GM12875 (cell line): ENCODE data around the gene PDGFA.

Experiments used
- H3K4me3 ChIP-seq: one replicate; pipeline ENCODE4 v1.5.1; 2011; ENCODE audit warnings: low read depth, low read length, control low read depth
- TF ChIP-seq, protein P1 (sequence below): IDR thresholded peaks from 2 replicates; pipeline ENCODE4 v1.5.1; 2011; ENCODE audit warnings: low read depth, mild to moderate bottlenecking, control low read depth, inconsistent platforms, low read length, moderate library complexity, borderline replicate concordance; ENCODE audit not compliant: insufficient read depth

Gene PDGFA

DNA sequence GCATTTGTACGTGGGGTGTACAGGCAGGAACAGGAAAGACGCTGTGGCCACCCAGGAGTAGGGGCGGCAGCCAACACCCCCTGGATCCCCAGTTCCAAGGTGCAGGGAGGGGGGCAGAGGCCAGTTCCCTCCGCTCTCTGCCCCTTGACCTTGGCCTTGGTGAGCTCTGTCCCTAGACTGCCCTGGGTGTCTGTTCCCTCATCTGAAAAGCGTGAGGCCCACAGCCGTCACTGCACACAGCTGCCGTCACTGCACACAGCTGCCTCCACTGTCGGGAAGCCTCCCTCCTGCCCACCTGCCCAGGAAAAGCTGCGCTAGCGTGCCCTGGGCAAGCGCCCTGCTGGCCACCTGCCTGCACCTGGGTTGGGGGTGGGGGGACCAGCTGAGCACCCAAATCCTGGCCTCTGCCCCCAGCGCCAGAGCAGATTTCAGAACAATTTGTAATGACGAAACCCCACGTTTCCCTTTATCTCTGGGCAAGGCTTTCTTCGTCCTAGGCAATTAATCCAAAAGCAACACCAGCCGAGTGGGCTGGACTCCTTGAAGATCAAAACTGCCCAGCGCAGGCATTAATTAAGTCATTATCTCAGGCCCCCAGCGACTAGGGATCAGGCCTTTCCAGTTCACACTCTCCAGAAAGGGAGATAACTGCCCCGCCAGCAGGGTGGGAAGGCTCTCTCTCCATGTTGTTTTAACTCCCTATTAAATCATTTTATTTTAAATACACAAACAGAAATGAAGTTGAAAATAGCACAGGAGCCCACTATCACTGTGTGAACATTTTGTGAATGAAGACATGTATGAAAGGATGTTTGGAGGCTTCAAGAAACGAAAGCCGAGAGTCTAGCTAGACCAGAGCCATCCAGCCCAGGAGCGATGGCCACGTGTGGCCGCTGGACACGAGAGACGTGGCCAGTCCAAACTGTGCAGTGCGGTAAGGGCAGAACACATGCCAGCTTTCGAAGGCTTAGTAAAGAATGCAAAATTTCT, 4.0 kb upstream of the PDGFA start:
- TF ChIP-seq, protein P1, sequence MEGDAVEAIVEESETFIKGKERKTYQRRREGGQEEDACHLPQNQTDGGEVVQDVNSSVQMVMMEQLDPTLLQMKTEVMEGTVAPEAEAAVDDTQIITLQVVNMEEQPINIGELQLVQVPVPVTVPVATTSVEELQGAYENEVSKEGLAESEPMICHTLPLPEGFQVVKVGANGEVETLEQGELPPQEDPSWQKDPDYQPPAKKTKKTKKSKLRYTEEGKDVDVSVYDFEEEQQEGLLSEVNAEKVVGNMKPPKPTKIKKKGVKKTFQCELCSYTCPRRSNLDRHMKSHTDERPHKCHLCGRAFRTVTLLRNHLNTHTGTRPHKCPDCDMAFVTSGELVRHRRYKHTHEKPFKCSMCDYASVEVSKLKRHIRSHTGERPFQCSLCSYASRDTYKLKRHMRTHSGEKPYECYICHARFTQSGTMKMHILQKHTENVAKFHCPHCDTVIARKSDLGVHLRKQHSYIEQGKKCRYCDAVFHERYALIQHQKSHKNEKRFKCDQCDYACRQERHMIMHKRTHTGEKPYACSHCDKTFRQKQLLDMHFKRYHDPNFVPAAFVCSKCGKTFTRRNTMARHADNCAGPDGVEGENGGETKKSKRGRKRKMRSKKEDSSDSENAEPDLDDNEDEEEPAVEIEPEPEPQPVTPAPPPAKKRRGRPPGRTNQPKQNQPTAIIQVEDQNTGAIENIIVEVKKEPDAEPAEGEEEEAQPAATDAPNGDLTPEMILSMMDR = no peak
- no peak overlapping the region for H3K4me3 ChIP-seq

DNA sequence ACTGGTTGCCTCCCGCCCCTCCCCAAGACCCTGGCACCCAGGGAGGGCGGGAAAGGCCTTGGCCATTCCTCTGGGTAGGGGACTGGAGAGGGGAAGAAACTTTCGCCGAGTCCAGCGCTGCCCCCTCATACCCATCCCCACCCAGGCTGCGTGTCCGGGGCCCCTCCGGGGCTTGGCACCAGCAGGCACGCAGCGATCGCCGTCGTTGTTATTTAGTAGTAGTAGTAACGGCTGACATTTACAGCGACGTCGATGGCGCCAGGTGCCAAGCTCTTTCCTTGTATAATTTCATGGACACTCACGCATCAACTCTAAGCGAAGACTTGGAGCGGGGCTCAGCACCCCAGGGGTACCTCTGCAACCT, 3.3 kb upstream of the PDGFA start:
- no peak overlapping the region for H3K4me3 ChIP-seq
- TF ChIP-seq, protein P1 = no peak

DNA sequence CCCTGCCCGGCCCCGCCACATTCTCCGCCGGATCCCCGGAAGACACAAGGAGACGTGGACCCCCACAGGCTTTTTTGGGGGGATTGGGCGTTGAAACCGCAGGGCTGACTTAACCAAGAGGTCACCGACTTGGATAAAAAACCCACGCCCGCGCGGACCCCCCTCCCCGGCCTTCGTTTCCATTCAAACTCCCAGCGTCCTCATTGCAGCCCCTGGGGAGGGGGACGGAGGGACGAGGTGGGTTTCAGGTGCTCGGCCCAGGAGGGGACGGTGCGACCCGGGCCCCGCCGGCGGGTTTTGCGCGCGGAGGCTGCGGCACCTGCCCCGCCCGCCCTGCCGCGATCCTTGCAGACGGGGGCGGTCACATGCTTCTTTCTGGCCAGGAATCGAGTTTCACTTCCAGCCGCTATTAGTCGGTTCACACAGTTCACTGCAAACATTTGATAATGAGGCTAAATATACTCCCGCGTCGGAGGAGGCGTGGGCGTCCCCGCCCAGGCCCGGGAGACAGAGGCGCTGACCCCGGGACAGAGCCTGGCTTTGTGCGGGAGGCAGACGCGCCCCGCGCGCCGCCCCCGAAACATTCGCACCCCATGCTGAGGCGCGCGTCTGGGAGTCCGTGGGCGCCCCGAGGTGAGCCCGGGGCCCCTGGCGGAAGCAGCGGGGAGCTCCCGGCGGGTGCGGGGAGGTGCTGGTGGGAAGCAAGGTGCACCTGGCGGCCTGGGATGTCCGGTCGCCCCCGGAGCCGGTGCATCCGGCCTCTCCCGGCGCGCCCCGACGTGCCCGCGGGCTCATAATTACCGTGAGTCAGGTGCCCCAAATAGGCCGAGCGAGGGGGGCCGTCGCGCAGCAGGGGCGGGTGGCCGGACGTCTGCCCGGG, 2.7 kb upstream of the PDGFA start:
- no peak overlapping the region for H3K4me3 ChIP-seq

DNA sequence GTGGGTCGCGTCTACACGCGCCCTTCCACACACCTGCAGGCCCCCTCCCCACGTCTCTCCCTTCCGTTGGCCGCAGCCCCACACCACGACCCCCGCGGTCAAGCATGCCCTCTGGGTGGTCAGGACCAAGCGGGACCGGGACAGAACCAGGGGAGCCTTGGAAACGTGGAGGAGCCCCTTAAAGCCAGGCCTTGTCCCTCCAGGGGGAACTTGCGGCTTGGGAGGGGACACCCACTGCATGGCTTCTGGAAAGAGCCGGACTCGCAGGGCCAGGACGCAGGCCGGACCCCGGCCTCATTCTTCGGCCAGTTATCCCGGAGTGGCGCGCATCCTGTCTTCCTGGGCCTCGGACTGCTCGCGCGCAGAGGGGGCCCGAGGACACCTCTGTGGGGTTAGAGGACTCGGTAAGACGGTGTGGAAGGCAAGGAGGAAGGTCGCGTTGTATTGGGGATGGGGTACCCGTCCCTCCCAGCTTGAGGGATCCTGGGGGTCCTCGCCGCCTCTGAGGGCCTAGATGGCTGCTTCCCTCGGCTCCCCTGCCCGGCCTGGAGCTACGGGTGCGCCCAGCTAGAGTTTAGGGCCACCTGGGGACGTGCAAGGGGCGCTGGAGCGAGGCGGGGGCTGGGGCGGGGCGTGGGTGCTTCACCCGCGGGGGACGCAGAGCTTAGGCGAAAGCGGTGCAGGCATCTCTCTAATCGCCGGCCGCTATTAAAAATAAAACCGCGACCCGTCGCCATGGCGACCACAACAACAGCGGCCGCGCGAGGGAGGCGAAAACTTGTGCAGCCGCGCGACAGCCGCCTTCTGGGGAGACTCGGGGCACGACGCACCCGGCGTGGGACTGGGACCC, 1.8 kb upstream of the PDGFA start:
- no peak overlapping the region for H3K4me3 ChIP-seq
- TF ChIP-seq, protein P1 = no peak

More for the DNA sequence above, 2.7 kb upstream of the PDGFA start:
- TF ChIP-seq, protein P1 = no peak

DNA sequence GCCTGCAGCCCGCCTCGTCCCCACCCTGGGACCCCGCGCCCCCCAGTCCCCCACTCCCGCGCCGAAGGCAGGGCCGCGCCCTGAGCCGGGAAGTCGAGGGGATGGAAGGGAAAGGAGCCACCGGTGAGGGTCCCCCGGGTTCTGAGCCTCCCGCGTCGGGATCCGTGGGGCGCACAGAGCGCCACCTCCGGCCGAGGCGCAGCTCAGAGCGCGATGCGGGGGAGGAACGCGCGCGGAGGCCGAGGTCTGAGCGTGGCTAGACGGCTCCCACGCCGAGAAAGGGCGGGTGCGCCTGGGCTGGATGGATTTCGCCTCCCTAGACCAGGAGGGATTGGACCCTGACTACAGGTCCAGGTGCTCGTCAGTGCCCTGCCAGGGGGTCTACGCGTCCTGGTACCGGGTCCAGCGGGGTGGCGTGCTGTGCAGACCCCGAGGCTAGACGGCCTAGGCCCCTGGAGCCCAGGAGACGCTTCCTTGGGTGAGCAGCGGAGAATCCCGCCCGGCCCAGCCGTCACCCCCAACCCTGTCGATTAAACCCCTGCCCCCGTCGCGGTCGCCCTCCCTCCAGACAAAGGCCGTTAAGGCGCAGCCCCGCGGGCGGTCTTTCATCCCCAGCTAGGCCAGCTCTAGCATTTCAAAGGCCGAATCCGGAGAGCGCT, 986 bp upstream of the PDGFA start:
- no peak overlapping the region for H3K4me3 ChIP-seq
- TF ChIP-seq, protein P1 = no peak
